ENCODE measurements around the gene ZNF764.

DNA sequence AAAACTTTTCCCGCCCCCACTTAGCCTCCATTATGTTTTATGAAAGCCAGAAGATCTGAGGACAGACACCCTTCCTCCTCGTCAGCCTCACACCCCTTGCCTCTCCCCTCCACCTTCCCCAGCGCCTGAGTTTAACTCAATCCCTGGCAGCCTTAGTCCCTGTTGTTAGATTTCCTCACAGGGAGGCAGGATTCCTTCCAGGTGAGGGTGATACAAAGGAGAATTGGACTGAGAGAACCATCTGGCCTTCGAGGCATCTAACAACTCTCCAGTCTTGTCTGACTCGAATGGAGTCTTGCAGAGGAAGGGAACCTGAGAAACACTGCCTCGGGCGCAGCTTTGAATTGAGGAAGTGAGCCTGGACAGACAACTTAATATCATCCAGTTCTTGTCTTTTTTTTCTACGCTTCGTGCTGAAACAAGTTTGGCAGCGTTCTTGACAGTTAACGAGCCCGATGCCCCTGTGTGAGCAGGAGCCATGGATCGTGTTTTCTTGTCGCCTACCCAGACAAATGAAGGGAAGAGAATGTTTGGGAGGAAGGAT lies 30.5 kb downstream of the ZNF764 start:
- TF ChIP-seq CTCF (IDR thresholded peaks at IDR 0.05) (no peak), POLR2A (IDR thresholded peaks at IDR 0.05) (no peak), POLR2AphosphoS5 (IDR thresholded peaks at IDR 0.05) (no peak), EP300 (IDR thresholded peaks at IDR 0.05; ENCODE audit: low read depth) (no peak)

Measured in transverse colon (tissue), 4 donors.